ENCODE data around the gene ANTXR2.

DNA sequence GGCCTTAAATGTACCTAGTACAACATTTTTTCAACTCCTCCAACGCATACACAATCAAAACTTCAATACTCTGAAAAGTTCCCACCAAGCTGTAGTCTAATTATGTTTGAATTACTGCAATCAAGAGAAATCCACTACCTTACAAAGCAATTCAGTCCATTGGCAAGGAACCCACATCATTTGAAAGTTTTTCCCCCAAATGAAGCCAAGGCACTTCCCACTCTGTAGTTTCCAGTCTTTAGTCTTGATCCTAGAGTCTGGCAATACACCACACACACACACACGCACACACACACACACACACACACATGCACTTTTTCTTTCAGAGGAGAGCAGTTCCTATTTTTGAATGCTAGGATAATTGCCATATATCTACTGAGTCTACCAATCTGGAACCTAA lies 79.6 kb downstream of the ANTXR2 start:
- TF ChIP-seq POLR2A (IDR thresholded peaks at IDR 0.05), result no peak
- TF ChIP-seq, protein P1, sequence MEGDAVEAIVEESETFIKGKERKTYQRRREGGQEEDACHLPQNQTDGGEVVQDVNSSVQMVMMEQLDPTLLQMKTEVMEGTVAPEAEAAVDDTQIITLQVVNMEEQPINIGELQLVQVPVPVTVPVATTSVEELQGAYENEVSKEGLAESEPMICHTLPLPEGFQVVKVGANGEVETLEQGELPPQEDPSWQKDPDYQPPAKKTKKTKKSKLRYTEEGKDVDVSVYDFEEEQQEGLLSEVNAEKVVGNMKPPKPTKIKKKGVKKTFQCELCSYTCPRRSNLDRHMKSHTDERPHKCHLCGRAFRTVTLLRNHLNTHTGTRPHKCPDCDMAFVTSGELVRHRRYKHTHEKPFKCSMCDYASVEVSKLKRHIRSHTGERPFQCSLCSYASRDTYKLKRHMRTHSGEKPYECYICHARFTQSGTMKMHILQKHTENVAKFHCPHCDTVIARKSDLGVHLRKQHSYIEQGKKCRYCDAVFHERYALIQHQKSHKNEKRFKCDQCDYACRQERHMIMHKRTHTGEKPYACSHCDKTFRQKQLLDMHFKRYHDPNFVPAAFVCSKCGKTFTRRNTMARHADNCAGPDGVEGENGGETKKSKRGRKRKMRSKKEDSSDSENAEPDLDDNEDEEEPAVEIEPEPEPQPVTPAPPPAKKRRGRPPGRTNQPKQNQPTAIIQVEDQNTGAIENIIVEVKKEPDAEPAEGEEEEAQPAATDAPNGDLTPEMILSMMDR (IDR thresholded peaks at IDR 0.05), result no peak

Data from lower leg skin (tissue), 3 donors.